Type B pancreatic cell (in vitro differentiated cells): ENCODE measurements around the gene PIK3R6. TPM values are rescaled to one million over a fixed set of nuclear protein-coding genes. Genes with fewer than 3 reads are reported as not detected.
"Not testable (repeated sequence)": the region's sequence is repeated elsewhere in the genome, so short reads cannot be mapped to it uniquely, and the experiment has no call there.

ENCODE experiments used
- DNase-seq: peaks from one replicate; pipeline ENCODE4 v3.0.0; 2021; ENCODE audit warnings: mixed read lengths; ENCODE audit not compliant: unreplicated experiment; ENCODE audit errors: extremely low spot score
- H3K27ac Mint-ChIP-seq: 2 replicates; pipeline ENCODE4 v1.8.0; 2021; ENCODE audit warnings: mild to moderate bottlenecking, mixed read lengths
- H3K27me3 Mint-ChIP-seq: 2 replicates; pipeline ENCODE4 v1.8.0; 2021; ENCODE audit warnings: mixed read lengths
- H3K36me3 Mint-ChIP-seq: 2 replicates; pipeline ENCODE4 v1.8.0; 2021; ENCODE audit warnings: mixed read lengths
- H3K4me1 Mint-ChIP-seq: one replicate; pipeline ENCODE4 v1.8.0; 2021; ENCODE audit warnings: mixed read lengths; ENCODE audit not compliant: unreplicated experiment
- H3K4me3 Mint-ChIP-seq: 2 replicates; pipeline ENCODE4 v1.8.0; 2021; ENCODE audit warnings: mild to moderate bottlenecking, mixed read lengths
- H3K9me3 Mint-ChIP-seq: 2 replicates; pipeline ENCODE4 v1.8.0; 2021; ENCODE audit warnings: mixed read lengths
- CTCF ChIP-seq: fragments of 200-600 bp; sonication (generic); conservative IDR thresholded peaks from 2 replicates; pipeline ENCODE4 v1.5.0; 2021; ENCODE audit warnings: antibody characterized with exemption, mild to moderate bottlenecking
- total RNA-seq: library from RNA; stranded (reverse); gene quantifications from 2 replicates; pipeline ENCODE4 v1.2.1, GENCODE V29; 2021; ENCODE audit warnings: low replicate concordance

PIK3R6 gene
- total RNA-seq, 1 donor from 2014 or later = not detected

- Mint-ChIP-seq H3K4me1 (peaks cover 4% of the 10 kb centered on the region), H3K4me3 (no peak overlapping the region), H3K36me3 (no peaks in the 10 kb centered on the region), H3K27me3 (peaks cover 31% of the 10 kb centered on the region), H3K9me3 (peaks cover 9% of the 10 kb centered on the region), H3K27ac (no peak overlapping the region)
- no peak for DNase-seq
- TF ChIP-seq CTCF = no peak
Measured at GRCh38 chr17:8806253-8806925, 61.1 kb downstream of the PIK3R6 start.

GRCh38 chr17:8805396-8805795, 62.1 kb downstream of the PIK3R6 start:
- not testable (repeated sequence) for H3K27ac Mint-ChIP-seq, DNase-seq, H3K4me1 Mint-ChIP-seq, H3K36me3 Mint-ChIP-seq, H3K9me3 Mint-ChIP-seq, H3K4me3 Mint-ChIP-seq
- H3K27me3 Mint-ChIP-seq = peaks cover 40% of the 10 kb centered on the region

GRCh38 chr17:8803531-8804420, 63.7 kb downstream of the PIK3R6 start:
- DNase-seq = no peak
- Mint-ChIP-seq H3K4me3 (no peak overlapping the region), H3K27ac (no peak overlapping the region), H3K9me3 (peaks cover 9% of the 10 kb centered on the region), H3K4me1 (peaks cover 8% of the 10 kb centered on the region), H3K27me3 (peaks cover 42% of the 10 kb centered on the region), H3K36me3 (no peaks in the 10 kb centered on the region)
- TF ChIP-seq CTCF = no peak

GRCh38 chr17:8801135-8801840, 66.2 kb downstream of the PIK3R6 start:
- peaks cover 8% of the 10 kb centered on the region for H3K4me1 Mint-ChIP-seq

GRCh38 chr17:8800656-8801055, 66.8 kb downstream of the PIK3R6 start:
- H3K27ac Mint-ChIP-seq = no peak overlapping the region
- DNase-seq = no peak
- TF ChIP-seq CTCF = no peak
- H3K9me3 Mint-ChIP-seq = no peaks in the 10 kb centered on the region
- H3K36me3 Mint-ChIP-seq = no peaks in the 10 kb centered on the region
- peaks cover 8% of the 10 kb centered on the region for H3K4me1 Mint-ChIP-seq
- H3K27me3 Mint-ChIP-seq = peaks cover 46% of the 10 kb centered on the region
- H3K4me3 Mint-ChIP-seq = no peak overlapping the region

More at GRCh38 chr17:8801135-8801840, 66.2 kb downstream of the PIK3R6 start:
- no peak for DNase-seq
- no peaks in the 10 kb centered on the region for H3K9me3 Mint-ChIP-seq
- no peaks in the 10 kb centered on the region for H3K36me3 Mint-ChIP-seq
- no peak overlapping the region for H3K4me3 Mint-ChIP-seq
- no peak overlapping the region for H3K27ac Mint-ChIP-seq
- H3K27me3 Mint-ChIP-seq = peaks cover 46% of the 10 kb centered on the region
- no peak for TF ChIP-seq CTCF
